ENCODE results near the gene ARHGAP23.
"Not testable (repeated sequence)": the region's sequence is repeated elsewhere in the genome, so short reads cannot be mapped to it uniquely, and the experiment has no call there.

The ARHGAP23 gene

DNA sequence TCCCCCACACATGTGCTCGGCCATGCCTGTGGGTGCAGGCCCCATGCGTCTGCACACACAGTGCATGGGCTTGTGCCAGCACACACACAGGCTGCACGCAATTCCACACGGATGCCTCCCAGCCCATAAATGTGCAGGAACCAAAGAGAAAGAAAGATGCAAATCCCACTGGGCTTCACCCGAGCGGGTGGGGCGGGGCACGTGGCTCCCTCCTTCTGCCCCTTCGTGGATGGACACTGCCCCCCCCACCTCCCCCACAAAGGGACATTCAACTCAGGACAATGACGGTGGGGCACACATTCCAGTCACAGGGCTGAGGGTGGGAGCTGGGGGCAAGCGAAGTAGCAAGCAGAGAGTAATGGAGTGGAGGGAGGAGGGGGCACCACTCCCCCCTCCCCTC lies 102.6 kb downstream of the ARHGAP23 start:
- not testable (repeated sequence) for DNase-seq

DNA sequence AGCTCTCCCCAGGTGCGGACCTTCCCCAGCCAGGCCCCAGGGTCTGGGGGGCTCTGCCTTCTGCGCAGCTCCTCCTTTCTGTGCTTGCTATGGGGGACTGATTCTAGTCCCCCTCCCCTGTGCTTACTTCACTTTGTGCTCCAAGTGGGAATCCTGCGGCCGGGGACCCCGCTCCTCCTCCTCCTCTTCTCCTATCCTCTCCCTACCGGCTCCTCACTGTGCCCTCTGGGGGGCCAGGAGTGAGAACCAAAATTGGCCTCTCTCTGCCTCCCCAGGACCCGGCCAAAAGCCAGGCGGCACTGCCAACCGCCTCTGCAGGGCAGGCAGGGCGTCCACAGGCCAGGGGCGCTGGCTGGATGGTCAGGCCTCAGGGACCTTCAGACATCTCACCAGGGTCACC lies 103.5 kb downstream of the ARHGAP23 start:
- DNase-seq: not testable (repeated sequence)

DNA sequence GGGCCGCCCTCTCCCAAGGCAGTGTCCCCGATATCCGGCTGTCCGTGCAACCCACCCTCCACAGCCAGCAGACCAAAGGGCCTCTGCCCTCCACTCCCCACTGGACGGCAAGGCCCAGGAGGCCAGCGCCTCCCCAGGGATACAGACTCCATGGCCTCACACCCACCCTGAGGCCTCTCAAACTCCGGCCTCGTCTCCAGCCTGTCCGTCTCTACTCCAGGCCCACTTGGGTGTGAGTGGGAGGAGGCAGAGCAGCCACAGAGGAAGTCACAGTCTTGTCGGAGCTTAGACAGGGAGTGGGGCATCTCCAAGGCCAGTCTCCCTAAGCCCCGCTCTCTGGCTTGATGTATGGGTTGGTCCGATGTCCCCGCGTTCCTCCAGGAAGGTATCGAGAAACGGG lies 104.2 kb downstream of the ARHGAP23 start:
- DNase-seq: no peak

DNA sequence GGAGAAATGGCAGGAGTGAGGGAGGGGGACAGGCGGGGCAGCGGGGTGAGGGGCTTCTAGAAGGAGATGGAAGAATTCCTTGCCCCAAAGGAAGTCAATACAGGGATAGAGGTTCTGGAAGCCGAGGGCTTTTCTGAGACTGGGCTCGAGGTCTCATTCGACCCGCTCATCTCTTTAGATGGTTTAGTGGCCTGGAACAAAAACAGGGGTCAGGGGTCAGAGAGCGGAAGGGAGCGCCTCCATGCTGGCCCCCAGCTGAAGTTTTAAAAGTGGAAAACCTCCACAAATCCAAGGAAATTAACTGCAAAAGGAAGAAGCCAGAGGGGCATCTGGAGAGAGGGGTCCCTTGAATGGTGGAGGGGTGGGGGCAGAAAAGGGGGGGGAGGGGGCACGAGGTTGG lies 105.0 kb downstream of the ARHGAP23 start:
- DNase-seq: no peak

DNA sequence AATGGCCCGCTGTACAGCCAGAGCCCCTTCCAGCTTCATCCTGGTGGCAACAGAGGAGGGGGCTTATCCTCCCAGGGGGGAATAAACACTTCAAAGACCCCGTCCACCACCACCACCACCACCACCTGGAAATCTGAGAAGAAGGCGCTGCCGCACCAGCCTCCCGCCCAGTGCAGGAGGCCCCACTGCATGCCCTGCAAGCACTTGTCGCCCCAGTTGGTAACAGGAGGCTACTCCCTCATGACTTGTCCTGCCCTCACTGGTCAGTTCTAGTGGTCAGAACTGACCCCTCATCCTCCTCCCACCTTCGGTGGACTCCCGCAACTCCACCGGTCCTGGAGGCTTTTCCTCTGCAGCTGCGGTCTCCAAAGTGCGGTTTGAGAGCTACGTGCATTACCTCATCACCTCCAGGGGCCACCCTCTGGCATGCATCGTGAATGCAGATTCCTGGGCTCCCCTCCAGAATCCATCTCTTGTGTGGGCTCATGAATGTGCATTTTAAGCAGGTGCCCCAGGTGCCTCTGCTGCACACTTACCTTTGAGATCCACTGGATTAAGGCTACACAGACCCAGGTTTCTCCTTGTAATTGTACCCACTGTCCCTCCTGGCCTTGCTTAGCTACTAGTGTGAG lies 105.7 kb downstream of the ARHGAP23 start:
- DNase-seq: no peak

DNA sequence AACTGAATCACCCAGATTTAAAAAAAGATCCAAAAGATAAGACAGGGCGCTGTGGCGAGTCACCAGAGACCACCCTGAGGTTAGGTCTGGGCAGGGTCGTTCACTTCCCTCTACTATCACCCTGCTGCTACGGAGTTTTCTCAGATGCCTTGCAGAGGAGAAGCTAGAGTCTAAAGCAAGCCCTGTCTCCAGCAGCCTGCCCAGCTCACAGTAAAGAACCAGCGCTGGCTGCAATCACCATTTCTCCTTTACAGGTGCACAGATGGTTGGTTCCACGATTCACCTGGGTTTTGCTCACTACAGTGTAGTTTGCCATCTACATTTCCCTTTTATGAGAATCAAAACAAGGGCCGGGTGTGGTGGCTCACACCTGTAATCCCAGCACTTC lies 106.2 kb downstream of the ARHGAP23 start:
- DNase-seq: no peak

DNA sequence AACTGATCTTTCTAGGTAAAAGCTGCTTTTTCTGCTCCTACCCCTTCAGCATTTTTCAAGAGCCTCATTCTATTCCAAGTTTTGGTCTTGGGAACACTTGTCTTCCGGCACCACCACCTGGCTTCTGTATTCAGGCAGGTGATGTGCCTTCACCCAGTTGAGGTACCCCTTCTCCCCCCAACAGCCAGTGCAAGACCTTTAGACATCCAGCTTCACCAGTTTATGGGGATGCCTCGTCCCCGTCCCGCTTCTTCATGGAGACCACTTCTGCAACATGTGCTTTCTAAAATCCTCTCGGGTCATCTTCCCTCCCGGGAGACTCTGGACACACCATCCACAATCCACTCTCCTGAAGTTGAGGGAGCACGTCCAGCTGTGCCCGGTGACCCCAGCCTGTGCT lies 107.6 kb downstream of the ARHGAP23 start:
- DNase-seq: no peak

DNA sequence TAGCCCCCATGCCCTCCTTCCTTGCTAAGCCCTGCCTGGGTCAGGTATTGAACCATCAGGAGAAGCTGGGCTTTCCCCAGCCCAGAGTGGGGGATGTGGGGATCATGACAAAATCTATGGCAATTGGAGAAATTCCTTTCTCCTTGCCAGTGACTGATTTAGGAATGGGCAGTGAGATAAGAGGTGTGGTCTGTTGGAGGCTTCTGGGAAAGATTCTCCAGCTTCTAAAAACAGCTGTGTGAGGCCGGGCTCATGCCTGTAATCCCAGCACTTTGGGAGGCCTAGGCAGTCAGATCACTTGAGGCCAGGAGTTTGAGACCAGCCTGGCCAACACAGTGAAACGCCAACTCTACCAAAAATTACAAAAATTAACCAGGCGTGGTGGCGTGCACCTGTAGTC lies 108.4 kb downstream of the ARHGAP23 start:
- DNase-seq: no peak

DNA sequence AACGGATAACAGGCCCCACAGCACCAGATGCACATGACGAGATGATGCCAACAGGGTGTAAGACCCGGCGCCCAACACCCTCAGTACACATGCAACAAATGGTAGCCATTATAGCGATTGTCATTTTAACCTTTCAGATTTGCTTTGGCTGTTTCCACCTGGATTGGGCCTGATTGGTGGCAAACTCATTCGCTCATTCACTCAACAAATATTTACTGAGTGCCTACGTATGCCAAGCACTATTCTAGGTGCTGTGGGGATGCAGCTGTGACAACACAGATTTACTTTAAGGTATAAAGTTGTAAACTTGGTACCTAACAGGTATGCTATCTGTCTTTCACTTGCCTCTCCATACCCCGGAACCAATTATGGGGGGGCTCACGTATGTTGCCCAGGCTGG lies 110.6 kb downstream of the ARHGAP23 start:
- DNase-seq: no peak

DNA sequence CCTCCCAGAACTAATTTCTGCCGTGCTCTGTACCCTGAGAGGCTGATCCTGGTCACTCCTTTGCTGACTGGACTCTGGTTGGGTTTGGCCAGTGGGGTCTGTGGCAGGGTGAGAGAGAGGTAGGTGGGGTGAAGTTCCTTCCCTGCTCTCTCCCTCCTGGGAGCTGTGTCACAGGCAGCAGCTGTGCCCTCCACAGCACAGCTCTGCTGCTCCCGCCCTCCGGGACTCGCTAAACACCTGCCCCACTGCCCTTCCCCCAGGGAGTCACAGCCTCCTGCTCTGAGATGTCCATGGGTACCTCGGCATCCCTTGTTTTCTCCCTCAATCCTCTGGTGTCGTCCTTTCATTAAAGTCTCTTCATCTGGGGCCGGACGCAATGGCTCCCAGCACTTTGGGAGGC lies 111.1 kb downstream of the ARHGAP23 start:
- no peak for DNase-seq

DNA sequence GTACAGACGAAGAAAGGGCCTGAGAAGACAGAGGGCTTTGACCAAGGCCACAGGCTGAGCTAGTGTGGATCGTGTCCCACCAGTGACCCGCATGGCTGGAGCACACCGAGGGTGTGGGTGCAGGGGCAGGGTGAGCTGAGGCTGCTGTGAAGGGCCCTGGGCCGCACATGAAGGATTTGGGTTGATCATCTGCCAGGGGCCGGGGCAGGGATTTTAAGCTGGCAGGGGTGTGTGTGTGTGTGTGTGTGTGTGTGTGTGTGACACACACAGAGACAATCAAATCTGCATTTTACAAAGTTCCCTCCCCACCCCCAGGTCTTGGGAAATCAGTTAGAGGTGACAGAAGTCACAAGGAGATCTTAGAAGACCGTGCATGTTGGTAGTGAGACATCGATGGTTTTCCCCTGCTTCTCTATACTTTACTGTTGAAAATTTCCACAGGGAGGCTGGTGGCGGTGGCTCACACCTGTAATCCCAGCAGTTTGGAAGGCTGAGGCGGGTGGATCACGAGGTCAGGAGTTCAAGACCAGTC lies 112.3 kb downstream of the ARHGAP23 start:
- DNase-seq: no peak

DNA sequence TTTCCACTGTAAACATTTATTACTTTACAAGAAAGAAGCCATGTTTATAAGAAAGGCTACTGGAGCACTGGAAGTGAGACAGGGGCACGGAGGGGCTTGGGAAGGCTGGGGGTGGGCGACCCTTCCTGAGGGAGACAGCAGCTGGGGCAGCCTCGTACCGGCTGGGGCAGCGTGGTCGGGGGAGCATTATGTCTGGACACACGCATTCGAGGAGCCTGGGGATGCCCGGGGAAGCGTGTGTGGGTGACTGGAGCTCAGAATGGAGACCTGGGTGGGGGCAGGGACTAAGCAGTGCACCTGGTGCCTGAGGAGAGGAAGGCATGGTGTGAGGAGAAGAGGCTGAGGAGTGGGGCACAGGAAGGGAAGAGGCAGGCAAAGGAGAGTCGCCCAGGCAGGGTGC lies 113.0 kb downstream of the ARHGAP23 start:
- no peak for DNase-seq

DNA sequence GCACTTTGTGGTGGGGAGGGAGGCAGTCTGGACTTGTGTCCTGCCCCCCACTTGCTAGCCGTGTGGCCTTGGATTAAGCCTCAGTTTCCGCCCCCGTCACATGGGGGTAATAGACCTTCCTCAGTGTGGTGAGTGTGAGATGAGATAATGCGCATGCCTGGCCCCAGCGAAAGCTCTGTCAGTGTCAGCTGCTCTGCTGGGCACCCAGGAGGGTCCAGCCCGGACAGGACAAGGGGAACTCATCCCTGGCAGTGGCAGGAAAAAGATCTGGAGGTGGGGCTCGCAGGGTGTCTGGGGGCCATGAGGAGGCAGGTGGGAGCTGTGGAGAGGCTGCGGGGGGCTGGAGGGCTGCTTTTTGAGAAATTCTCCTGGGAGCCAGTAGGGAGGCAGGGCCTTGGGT lies 114.0 kb downstream of the ARHGAP23 start:
- no peak for DNase-seq

DNA sequence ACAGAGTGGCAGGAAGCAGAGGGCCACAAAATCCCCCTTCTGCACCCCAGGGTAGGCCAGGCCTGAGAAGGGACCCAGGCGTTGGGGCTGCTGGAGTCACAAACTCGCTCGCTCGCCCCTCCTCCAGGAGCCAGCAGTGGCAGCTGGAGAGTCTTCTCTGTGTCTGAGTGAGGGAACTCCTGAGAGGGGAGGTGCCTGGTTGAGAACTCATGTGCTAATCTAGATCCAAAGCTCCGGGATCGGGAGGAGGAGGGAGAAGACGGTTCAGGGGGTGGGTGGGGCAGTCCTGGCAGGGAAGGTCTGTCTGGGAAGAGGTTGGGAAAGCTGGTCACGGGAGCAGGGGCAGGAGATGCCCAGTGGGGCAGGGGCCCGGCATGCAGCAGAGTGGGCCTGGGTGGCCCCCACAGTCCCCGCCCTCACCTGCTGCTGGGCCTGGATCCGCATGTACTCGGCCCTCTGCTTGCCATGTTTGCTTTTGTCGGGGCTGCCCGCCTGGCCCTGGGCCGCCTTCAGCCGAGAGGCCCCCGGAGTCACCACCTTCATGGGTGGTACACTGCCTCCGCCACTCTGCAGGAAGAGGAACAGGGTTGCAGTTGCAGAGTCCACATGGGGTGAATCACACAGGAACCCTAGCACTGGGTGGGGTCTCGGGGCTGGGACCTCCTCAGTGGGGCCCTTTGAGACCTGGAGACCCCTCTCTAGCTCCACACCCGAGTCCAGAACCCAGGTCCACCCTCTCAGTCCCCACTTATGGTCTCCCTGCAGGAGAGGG lies 115.3 kb downstream of the ARHGAP23 start:
- DNase-seq: no peak

DNA sequence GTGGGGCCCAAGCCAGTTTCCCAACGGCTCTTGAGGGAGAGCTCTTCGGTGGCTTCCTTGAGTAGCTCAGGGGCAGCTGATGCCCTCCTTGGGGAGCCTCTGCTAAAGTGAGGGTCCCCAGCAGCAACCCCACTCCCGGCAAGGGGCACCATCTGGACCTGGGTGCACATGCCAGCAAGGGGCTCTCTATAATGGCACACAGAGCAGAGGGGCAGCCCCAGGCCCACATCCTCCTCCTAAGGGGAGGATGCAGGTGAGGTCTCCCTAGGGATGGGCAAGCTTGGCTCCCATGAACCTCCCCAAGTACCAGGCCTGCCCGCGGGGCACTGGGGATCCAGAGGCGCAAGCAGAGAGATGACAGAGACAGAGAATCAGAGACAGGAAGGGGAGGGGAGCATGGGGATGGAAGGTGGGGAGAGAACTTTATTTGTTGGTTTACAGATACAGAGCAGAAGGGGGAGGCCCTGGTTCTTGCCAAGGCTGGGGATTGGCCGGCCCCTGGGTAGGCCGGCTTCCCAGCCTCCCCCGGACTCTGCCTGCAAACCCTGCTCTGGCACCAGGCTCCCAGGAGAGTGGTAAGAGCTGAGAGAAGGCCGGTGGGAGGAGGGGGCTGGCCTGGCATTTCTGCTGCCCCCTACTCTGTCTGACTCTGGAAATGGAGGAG lies 116.0 kb downstream of the ARHGAP23 start:
- DNase-seq: no peak

DNA sequence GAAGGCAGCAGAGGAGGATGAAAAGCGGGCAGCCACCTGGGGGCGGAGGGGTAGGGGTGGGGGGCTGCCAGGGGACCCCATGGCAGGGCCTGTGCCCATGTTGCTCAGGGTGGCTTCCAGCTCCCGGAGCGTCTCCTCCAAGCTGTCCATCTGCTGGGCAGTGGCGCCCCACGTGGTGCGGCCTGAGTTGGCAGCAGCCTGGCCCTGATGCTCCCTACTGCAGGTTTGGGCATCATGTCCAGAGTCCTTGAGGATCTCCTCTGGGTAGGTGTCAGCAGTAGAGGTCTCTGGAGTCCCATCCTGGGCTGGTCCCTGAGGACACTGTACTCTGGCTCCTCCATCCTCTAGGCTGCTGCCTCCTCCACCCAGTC lies 116.6 kb downstream of the ARHGAP23 start:
- no peak for DNase-seq

DNA sequence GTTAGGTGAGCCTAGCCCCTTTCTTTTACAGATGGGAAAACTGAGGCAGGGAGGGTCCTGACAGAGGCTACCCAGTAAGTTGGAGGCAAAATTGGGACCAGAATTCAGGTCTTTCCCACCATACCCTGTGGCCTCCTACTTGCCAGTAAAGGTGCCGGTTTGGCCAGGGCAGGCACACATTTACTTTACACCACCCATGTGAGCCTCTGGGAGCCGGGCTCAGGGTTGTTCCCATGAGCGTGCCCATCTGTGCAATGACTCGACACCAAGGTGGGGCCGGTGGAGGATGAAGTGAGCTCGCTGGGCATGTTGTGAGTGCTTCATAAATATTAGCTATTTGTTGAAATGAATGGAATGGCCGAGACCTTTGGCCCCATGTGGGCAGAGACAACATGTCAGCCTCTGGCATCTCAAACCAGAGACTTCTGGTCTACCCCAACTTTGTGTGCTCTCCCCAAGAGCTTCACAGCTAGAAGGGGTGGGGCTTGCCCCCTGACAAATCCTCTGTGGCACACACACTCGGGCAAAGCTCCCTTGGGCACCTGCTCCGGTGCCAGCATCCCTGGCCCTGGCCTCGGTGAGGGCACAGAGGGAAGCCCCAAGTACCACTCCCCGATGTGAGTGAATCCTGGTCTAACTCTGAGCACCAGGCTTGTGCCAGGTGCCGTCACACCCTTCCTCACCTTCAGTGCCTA lies 117.4 kb downstream of the ARHGAP23 start:
- no peak for DNase-seq

DNA sequence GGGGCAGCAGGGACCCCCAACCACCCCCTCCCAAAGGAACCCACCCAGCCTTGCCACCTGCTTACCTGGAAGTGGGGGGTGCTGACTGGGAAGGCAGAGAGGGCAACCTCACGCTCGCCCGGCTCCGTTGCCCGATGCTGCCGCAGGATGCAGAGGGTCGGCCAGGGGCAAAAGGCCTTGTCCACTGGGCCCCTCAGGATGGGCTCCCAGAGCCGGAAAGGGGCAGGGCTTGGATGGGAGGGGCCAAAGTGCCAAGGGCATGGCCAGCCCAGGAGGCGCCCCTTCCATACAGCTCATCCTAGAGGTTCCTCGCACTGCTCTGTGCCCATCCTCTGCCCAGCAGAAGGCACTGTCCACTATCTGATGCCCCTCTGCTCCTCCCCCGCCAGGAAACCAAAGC lies 118.1 kb downstream of the ARHGAP23 start:
- DNase-seq: no peak

DNA sequence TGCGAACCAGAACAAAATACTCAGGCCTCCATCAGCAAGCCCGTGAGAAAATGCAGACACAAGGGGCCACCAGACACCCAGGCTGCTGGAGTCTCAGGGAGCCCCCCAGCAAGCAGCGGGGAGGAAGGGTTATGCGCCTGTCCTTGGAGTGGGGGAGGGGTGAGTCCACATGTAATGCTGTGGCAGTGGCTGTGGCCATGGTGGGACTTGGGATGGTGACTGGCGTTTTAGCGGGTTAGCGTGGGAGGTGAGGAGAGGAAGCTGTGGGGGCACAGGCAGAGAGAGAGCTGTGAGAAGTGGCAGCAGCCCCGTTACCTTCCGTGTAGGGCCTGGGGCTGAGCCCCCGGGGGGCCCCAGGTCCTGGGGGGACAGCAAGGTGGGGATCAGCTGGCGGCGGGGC lies 119.2 kb downstream of the ARHGAP23 start:
- DNase-seq: no peak

DNA sequence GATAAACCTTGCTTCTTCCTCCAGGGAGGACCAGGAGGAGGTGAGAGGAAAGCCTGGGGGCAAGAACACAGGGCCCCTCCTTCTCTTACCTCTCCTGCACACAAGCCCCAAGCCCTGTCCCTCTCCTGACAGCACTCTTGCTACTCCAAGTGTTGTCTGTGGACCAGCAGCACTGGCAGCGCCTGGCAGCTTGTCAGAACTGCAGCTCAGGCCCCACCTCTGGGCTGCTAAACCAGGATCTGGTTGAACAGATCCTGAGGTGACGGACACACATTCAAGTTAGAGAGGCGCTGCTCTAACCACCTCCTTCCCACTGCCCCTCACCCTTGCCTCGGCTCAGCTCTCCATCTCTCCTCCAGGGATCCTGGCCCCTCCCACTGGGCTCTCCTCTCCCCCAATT lies 121.0 kb downstream of the ARHGAP23 start:
- no peak for DNase-seq

DNA sequence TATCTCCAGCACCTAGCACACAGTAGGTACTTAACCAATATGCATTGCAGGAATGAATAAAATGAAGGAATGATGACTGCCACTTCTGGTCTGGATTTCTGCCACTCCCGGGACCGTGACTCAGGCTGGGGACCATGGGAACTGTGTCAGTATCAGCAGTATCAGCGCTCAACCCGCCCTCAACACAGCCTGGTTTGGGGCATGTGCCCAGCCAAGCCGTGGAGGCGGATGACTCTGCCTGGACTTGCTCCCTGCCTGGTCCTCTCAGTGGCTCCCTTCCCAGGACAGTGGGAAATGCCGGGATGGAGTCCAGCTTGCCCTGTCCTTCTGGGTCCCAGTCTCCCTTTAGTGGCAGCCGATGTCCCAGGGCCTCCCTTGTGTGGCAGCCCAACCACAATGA lies 122.4 kb downstream of the ARHGAP23 start:
- DNase-seq: no peak

DNA sequence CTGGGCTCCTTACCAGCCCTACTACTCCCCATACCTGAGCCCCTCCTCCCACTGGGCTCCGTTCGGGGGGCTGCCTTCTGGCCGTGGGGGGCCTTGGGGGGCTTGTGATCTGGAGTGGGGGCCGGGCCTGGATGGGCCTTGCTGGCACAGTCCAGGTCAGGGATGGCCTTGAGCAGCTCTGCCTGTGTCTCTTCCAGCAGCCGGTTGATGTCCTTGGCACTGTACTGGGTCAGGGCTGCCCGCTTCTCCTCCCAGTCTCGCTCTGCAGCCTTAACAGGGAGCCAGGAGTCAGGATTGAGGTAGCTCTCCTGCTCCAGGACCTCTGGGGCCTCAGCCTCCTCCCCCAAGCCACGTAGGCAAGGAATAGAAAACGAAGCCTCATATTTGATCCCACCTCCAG lies 122.9 kb downstream of the ARHGAP23 start:
- no peak for DNase-seq

DNA sequence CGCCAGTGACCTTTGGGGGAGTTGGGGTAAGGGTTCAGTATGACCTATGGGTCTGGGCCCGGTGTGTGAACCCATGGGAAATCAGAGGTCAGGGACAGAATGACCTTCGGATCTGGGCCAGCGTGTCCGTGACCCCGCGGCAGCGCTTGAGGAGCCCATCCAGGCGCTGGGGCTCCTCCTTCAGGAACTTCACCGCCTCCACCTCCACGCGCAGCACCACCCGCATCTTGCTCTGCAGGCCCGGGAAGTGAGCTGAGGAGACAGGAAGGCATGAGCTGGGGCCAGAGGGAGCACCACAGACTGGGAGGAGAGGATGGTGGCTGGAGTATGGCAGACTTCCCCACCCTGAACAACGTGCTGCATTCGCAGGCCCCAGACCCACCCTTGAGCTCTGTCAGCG lies 124.1 kb downstream of the ARHGAP23 start:
- no peak for DNase-seq
